ENCODE data around the gene DENND6B. TPM values are rescaled to one million over a fixed set of nuclear protein-coding genes. Genes with fewer than 3 reads are reported as not detected.

DENND6B gene
- total and polyA plus RNA-seq, 2 donors (not counting 1 experiment from before 2014, with no cell fraction given) = 2.8 to 10.3 TPM

GRCh38 chr22:50315289-50316113 is 11.3 kb downstream of the DENND6B start:
- TF ChIP-seq EZH2 (IDR thresholded peaks at IDR 0.05; ENCODE audit: borderline replicate concordance, insufficient read depth, low read depth, low read length, poor library complexity, severe bottlenecking) = no peak
- TF ChIP-seq, protein P1, sequence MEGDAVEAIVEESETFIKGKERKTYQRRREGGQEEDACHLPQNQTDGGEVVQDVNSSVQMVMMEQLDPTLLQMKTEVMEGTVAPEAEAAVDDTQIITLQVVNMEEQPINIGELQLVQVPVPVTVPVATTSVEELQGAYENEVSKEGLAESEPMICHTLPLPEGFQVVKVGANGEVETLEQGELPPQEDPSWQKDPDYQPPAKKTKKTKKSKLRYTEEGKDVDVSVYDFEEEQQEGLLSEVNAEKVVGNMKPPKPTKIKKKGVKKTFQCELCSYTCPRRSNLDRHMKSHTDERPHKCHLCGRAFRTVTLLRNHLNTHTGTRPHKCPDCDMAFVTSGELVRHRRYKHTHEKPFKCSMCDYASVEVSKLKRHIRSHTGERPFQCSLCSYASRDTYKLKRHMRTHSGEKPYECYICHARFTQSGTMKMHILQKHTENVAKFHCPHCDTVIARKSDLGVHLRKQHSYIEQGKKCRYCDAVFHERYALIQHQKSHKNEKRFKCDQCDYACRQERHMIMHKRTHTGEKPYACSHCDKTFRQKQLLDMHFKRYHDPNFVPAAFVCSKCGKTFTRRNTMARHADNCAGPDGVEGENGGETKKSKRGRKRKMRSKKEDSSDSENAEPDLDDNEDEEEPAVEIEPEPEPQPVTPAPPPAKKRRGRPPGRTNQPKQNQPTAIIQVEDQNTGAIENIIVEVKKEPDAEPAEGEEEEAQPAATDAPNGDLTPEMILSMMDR (IDR thresholded peaks at IDR 0.05) = no peak
- H4K20me1 ChIP-seq (ENCODE audit: control insufficient read depth, insufficient read depth, low read length, poor library complexity, severe bottlenecking) = no peaks in the 10 kb centered on the region
- ATAC-seq (ENCODE audit: low read depth) = peak; percentile 5
- peak overlapping the region; percentile 77 for H3K4me3 Mint-ChIP-seq
- 47% methylated on average over 16 of the region's 18 CpGs for WGBS (ENCODE audit: insufficient coverage)
- intact Hi-C loops (cut with micrococcal nuclease) = loop anchor here (2.0 kb wide), 1 partner anchor 15 kb away; no protein-coding TSS in a partner anchor
- H3K79me2 ChIP-seq (ENCODE audit: control insufficient read depth, insufficient read depth, low read length) = no peaks in the 10 kb centered on the region
- H3K27ac ChIP-seq (ENCODE audit: low read length in 2 of 2) = peak overlapping the region; percentile 63 to 71
- no peak overlapping the region for H3K4me3 ChIP-seq (ENCODE audit: control extremely low read depth in 1 of 5, extremely low read depth in 1 of 5, insufficient read depth in 1 of 5, low read depth in 2 of 5, low read length in 4 of 5)
- H3K36me3 ChIP-seq (replicated peaks in 1 of 2; ENCODE audit: control extremely low read depth in 1 of 2, control insufficient read depth in 1 of 2, extremely low read depth in 1 of 2, insufficient read depth in 2 of 2, low read length in 1 of 2) = no peaks in the 10 kb centered on the region
- no peaks in the 10 kb centered on the region for H3K27me3 Mint-ChIP-seq
- H3K9me3 ChIP-seq (ENCODE audit: control extremely low read depth in 1 of 3, control insufficient read depth in 2 of 3, insufficient read depth in 1 of 3, low read length in 2 of 3) = peaks cover 0 to 2% (median 0%) of the 10 kb centered on the region in 3 donors
- no peaks in the 10 kb centered on the region for H3K27me3 ChIP-seq (replicated peaks in 1 of 4; ENCODE audit: control extremely low read depth in 1 of 4, control insufficient read depth in 3 of 4, insufficient read depth in 4 of 4, low read length in 3 of 4)
- peak overlapping the region; percentile 97 for H3K27ac Mint-ChIP-seq
- no peak overlapping the region for H3K9ac ChIP-seq (ENCODE audit: low read length)
- no peaks in the 10 kb centered on the region for H3K9me3 Mint-ChIP-seq (ENCODE audit: insufficient read depth)
- no peak overlapping the region for H2AFZ ChIP-seq (ENCODE audit: insufficient read depth, low read depth, low read length, poor library complexity, severe bottlenecking)
- POLR2A ChIA-PET = interaction anchor here (0.6 to 7.0 kb wide), 7 partner anchors 11 to 125 kb away, joined by 3 to 61 read pairs (median 6); partner anchors contain the start of gene DENND6B
- peak overlapping the region; percentile 93 for H3K4me2 ChIP-seq (replicated peaks; ENCODE audit: low read depth, low read length, poor library complexity, severe bottlenecking)
- peaks cover 46% of the 10 kb centered on the region for H3K4me1 Mint-ChIP-seq
- CTCF ChIA-PET = interaction anchor here (0.6 to 5.1 kb wide), 11 partner anchors 8 to 210 kb away, joined by 3 to 37 read pairs (median 5); partner anchors contain the start of genes DENND6B and SCO2
- peak; percentile 52 for DNase-seq
- H3K4me1 ChIP-seq (ENCODE audit: control insufficient read depth in 2 of 2, insufficient read depth in 2 of 2, low read length in 2 of 2) = peaks cover 23 to 47% of the 10 kb centered on the region in 2 donors
